Sigmoid colon (tissue), 4 donors: ENCODE data around the gene KCTD12.

Source experiments
- EP300 ChIP-seq, 4 donors: sonication (generic); formaldehyde crosslinking; IDR thresholded peaks; one replicate each; pipeline ENCODE4 v1.6.1; 2017; ENCODE audit warnings: antibody characterized with exemption in 4 of 4
- TF ChIP-seq, protein P1 (sequence below), 4 experiments: fragments of 450-650 bp in 3 of 4; fragments of 200-600 bp in 1 of 4; IDR thresholded peaks; one replicate each; pipeline ENCODE4 v1.5.1; 2016 to 2019; ENCODE audit warnings: antibody characterized with exemption in 4 of 4, mild to moderate bottlenecking in 3 of 4, moderate library complexity in 2 of 4

DNA sequence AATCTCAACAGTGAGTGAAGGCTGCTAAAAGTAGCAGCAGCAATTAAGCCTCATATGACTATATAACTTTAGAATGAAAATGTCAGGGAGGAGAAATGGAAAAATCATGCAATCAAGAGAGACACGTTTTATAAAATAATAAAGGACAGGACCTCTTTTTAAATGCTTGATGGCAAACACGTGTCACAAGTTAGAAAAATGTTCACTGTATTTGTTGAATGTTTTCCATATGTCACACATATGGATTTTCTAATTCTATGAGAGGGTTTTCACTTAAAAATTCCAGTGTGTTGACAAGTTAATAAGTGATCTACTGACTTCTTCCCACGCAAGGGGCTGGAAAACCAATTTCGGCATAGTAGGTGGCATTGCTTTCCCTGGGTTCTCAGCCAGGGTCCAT lies 27.7 kb upstream of the KCTD12 start:
- no peak for TF ChIP-seq EP300 (IDR thresholded peaks at IDR 0.05)
- TF ChIP-seq, protein P1, sequence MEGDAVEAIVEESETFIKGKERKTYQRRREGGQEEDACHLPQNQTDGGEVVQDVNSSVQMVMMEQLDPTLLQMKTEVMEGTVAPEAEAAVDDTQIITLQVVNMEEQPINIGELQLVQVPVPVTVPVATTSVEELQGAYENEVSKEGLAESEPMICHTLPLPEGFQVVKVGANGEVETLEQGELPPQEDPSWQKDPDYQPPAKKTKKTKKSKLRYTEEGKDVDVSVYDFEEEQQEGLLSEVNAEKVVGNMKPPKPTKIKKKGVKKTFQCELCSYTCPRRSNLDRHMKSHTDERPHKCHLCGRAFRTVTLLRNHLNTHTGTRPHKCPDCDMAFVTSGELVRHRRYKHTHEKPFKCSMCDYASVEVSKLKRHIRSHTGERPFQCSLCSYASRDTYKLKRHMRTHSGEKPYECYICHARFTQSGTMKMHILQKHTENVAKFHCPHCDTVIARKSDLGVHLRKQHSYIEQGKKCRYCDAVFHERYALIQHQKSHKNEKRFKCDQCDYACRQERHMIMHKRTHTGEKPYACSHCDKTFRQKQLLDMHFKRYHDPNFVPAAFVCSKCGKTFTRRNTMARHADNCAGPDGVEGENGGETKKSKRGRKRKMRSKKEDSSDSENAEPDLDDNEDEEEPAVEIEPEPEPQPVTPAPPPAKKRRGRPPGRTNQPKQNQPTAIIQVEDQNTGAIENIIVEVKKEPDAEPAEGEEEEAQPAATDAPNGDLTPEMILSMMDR (IDR thresholded peaks at IDR 0.05), result no peak
